ENCODE results near the gene JARID2. TPM values are rescaled to one million over a fixed set of nuclear protein-coding genes. Genes with fewer than 3 reads are reported as not detected.

Gene JARID2
- total and polyA plus RNA-seq, 2 of the 13 experiments (the other 11 are each of a cell fraction or from before 2014, with no cell fraction given), result 7.5 to 10.3 TPM

DNA sequence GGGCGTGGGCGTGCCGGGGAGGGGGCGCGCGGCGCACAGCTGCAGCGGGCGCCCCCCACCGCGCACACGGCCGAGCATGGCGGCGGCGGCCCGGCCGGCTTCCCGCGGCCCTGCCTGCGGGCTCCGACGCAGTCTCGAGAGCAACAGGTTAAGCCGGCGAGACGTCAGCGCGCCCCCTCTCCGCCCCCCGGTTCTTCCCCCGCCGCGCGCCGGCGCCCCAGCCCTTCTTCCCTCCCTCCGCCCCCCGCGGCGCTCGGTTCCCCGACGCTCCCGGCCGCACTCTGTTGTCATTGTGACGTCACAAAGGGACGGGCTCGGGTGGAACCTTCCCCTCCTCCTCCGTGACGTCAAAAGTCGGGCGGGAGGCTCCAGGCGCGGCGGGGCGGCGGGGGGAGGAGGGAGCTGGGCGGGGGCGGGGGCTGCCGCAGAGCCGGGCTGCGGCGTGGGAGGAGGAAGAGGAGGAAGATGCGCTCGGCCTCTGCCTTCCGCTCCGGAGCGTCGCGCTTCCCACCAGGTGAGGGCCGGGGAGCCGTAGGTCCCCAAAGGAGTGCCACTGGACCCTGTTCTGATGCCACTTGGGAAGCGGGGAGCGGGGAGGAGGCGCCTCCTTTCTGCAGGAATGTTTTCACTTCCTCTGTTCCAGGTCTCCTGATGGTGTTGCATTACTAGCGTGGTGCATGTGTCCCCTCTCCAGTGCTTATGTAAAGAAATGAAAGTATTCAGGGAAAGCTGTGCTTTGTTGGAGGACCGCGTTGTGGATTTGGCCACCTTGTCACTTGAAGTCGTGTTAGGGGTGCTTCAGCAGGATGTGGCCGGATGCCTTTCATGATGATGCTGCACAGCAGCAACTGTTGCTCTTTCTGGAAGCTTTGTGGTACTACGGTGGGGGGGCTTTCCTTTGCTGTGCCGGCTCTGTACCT, 2.8 kb downstream of the JARID2 start (continued):
- TF ChIP-seq, protein P1, sequence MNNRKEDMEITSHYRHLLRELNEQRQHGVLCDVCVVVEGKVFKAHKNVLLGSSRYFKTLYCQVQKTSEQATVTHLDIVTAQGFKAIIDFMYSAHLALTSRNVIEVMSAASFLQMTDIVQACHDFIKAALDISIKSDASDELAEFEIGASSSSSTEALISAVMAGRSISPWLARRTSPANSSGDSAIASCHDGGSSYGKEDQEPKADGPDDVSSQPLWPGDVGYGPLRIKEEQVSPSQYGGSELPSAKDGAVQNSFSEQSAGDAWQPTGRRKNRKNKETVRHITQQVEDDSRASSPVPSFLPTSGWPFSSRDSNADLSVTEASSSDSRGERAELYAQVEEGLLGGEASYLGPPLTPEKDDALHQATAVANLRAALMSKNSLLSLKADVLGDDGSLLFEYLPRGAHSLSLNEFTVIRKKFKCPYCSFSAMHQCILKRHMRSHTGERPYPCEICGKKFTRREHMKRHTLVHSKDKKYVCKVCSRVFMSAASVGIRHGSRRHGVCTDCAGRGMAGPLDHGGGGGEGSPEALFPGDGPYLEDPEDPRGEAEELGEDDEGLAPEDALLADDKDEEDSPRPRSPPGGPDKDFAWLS (CRISPR knock-in tag; IDR thresholded peaks at IDR 0.05; ENCODE audit: borderline replicate concordance), result no peak
- TF ChIP-seq AKNA (CRISPR knock-in tag; IDR thresholded peaks at IDR 0.05; ENCODE audit: borderline replicate concordance), result no peak
- no peak for TF ChIP-seq ZNF138 (CRISPR knock-in tag; IDR thresholded peaks at IDR 0.05; ENCODE audit: low read depth)
- peak; percentile 52; the same call in 1 of the 2 replicates for TF ChIP-seq SAP130 (CRISPR knock-in tag; IDR thresholded peaks at IDR 0.05; ENCODE audit: low read depth)
- TF ChIP-seq ZNF263 (CRISPR knock-in tag; IDR thresholded peaks at IDR 0.05), result peak; percentile 92
- peak; percentile 42; the same call in 1 of the 2 replicates for TF ChIP-seq ZNF691 (CRISPR knock-in tag; IDR thresholded peaks at IDR 0.05; ENCODE audit: borderline replicate concordance, low read depth)
- TF ChIP-seq ATF4 (CRISPR knock-in tag; IDR thresholded peaks at IDR 0.05), result no peak; a peak in 2 of 4 replicates
- TF ChIP-seq MZF1 (CRISPR knock-in tag; IDR thresholded peaks at IDR 0.05; ENCODE audit: borderline replicate concordance), result no peak
- TF ChIP-seq ZNF260 (CRISPR knock-in tag; IDR thresholded peaks at IDR 0.05; ENCODE audit: borderline replicate concordance, low read depth), result no peak
- 0 out of 2 replicates have a peak, but pooled peaks have one; percentile 26 for TF ChIP-seq KDM5A (IDR thresholded peaks at IDR 0.05; ENCODE audit: borderline replicate concordance, low read length)
- TF ChIP-seq NCOA2 (CRISPR knock-in tag; IDR thresholded peaks at IDR 0.05), result peak; percentile 38; the same call in 1 of the 2 replicates
- peak; percentile 81 for TF ChIP-seq YY1 (IDR thresholded peaks at IDR 0.05; ENCODE audit: insufficient read depth, insufficient replicate concordance, low read depth, low read length)
- no peak for TF ChIP-seq MLX (CRISPR knock-in tag; IDR thresholded peaks at IDR 0.05)
- TF ChIP-seq NR0B2 (CRISPR knock-in tag; IDR thresholded peaks at IDR 0.05), result no peak
- no peak for TF ChIP-seq WIZ (CRISPR knock-in tag; IDR thresholded peaks at IDR 0.05)

Data from HepG2 (cell line).